ENCODE measurements around the gene KDM4C. TPM values are rescaled to one million over a fixed set of nuclear protein-coding genes. Genes with fewer than 3 reads are reported as not detected.
A peak's percentile ranks its signal among the peaks of the same experiment; 100 is the strongest.

The KDM4C gene
- total RNA-seq, 1 donor from 2014 or later: 12.7 TPM

GRCh38 chr9:6827439-6828145 is 69.8 kb downstream of the KDM4C start:
- peaks cover 0 to 6% of the 10 kb centered on the region in 2 donors for H3K9me3 ChIP-seq
- H3K4me1 ChIP-seq: no peaks in the 10 kb centered on the region
- peaks cover 0 to 15% of the 10 kb centered on the region in 2 donors for H3K36me3 ChIP-seq
- intact Hi-C loops (cut with DNase I): no loop called here
- H3K27me3 ChIP-seq: no peaks in the 10 kb centered on the region
- no peak overlapping the region for H3K4me3 ChIP-seq
- TF ChIP-seq, protein P1, sequence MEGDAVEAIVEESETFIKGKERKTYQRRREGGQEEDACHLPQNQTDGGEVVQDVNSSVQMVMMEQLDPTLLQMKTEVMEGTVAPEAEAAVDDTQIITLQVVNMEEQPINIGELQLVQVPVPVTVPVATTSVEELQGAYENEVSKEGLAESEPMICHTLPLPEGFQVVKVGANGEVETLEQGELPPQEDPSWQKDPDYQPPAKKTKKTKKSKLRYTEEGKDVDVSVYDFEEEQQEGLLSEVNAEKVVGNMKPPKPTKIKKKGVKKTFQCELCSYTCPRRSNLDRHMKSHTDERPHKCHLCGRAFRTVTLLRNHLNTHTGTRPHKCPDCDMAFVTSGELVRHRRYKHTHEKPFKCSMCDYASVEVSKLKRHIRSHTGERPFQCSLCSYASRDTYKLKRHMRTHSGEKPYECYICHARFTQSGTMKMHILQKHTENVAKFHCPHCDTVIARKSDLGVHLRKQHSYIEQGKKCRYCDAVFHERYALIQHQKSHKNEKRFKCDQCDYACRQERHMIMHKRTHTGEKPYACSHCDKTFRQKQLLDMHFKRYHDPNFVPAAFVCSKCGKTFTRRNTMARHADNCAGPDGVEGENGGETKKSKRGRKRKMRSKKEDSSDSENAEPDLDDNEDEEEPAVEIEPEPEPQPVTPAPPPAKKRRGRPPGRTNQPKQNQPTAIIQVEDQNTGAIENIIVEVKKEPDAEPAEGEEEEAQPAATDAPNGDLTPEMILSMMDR (IDR thresholded peaks at IDR 0.05): peak in 2 of 3 experiments; percentile 10 to 53
- no peak overlapping the region for H3K27ac ChIP-seq
- DNase-seq (ENCODE audit: low spot score in 2 of 2): no peak

DNA sequence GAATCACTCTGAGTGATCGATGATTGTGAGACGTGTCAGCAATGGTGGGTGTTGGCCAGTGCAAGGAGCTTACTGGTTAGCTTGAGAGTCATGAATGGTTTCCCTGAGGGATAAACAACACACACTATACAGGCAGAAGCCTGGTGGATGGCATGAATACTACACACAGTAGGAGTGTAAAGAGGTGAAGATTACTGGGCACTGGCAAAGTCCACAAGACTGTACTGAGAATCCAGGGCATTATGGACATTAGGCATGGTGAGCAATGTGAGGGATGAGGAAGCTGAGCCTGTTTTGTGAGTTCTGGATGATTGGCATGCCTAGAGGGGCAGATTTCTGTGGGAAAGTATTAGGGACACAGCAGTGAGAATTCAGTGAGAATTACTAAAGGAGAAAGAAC is 71.3 kb downstream of the KDM4C start:
- Histone ChIP-seq H3K27me3 (no peaks in the 10 kb centered on the region), H3K4me3 (no peak overlapping the region), H3K36me3 (peaks cover 0 to 4% of the 10 kb centered on the region in 2 donors), H3K4me1 (no peaks in the 10 kb centered on the region), H3K9me3 (peaks cover 0 to 6% of the 10 kb centered on the region in 2 donors), H3K27ac (no peak overlapping the region)
- DNase-seq (ENCODE audit: low spot score in 2 of 2): no peak
- intact Hi-C loops (cut with DNase I): no loop called here
- TF ChIP-seq, protein P1 (IDR thresholded peaks at IDR 0.05): no peak

DNA sequence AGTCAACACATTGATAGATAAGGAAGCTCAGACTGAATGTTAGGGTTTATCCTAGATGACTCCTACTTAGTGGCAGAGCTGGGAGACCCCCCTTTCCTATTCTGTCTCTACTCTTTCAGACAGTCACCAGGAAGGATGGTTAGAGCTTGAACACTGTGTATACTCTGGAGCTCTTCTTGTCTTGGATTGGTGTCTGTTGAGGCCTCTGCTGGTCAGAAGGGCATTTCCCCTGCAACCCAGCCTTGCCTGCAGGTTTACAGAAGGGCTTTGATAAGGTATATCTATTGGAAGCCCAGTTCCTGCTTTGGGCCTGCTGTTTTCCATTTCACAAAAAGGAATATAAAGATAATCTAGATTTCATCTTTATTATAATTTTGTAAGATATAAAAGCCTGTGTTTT is 71.8 kb downstream of the KDM4C start:
- intact Hi-C loops (cut with DNase I): no loop called here
- TF ChIP-seq, protein P1 (IDR thresholded peaks at IDR 0.05): no peak
- H3K27ac ChIP-seq: no peak overlapping the region

DNA sequence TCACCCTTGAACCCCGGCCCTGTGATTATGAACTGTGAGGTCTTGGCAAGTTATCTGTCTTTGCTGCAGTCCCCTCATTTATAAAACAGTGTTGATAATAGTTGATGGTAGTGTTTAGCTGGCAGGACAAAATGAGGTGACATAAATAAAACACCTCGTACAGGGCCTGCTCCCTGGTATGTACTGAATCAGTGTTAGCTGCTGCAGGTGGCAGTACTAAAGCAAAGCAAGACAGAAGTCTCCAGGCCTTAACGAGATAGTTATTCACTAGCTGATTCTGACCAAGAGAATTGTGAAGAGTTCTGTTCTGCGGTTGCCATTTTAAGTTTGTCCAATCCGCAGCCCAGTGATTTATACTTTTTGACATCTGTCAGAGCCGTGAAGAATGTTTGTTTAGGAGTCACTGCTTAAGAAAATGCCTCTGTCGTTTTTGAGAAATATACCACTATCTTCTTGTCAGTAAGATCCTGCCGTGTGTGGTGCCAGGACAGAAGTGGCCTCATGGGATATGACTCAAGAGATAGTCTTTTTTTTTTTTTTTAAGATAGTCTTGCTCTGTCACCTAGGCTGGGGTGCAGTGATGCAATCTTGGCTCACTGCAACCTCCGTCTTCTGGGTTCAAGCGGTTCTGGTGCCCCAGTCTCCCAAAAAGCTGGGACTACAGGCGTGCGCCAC is 75.9 kb downstream of the KDM4C start:
- Histone ChIP-seq H3K4me1 (no peaks in the 10 kb centered on the region), H3K36me3 (peaks cover 4 to 15% of the 10 kb centered on the region in 2 donors), H3K27me3 (no peaks in the 10 kb centered on the region), H3K27ac (no peak overlapping the region), H3K9me3 (peaks cover 0 to 6% of the 10 kb centered on the region in 2 donors), H3K4me3 (no peak overlapping the region)
- DNase-seq (ENCODE audit: low spot score in 2 of 2): no peak
- intact Hi-C loops (cut with DNase I): no loop called here
- TF ChIP-seq, protein P1 (IDR thresholded peaks at IDR 0.05): no peak

More for the DNA sequence above, 71.8 kb downstream of the KDM4C start:
- H3K9me3 ChIP-seq: peaks cover 0 to 6% of the 10 kb centered on the region in 2 donors
- no peaks in the 10 kb centered on the region for H3K27me3 ChIP-seq
- no peak overlapping the region for H3K4me3 ChIP-seq
- DNase-seq (ENCODE audit: low spot score in 2 of 2): no peak
- no peaks in the 10 kb centered on the region for H3K4me1 ChIP-seq
- peaks cover 0 to 7% of the 10 kb centered on the region in 2 donors for H3K36me3 ChIP-seq

GRCh38 chr9:6834306-6834705 is 76.5 kb downstream of the KDM4C start:
- no peak overlapping the region for H3K27ac ChIP-seq
- no peaks in the 10 kb centered on the region for H3K4me1 ChIP-seq
- H3K27me3 ChIP-seq: no peaks in the 10 kb centered on the region
- H3K36me3 ChIP-seq: peaks cover 4 to 15% of the 10 kb centered on the region in 2 donors
- TF ChIP-seq, protein P1 (IDR thresholded peaks at IDR 0.05): no peak
- H3K4me3 ChIP-seq: no peak overlapping the region
- intact Hi-C loops (cut with DNase I): no loop called here
- H3K9me3 ChIP-seq: peaks cover 0 to 6% of the 10 kb centered on the region in 2 donors
- no peak for DNase-seq (ENCODE audit: low spot score in 2 of 2)
